A549 treated with DMSO at 1 μM for 4 hours (cell line): Measurements from ENCODE around the gene HS3ST5. TPM values are rescaled to one million over a fixed set of nuclear protein-coding genes. Genes with fewer than 3 reads are reported as not detected.

Experiments used
- total RNA-seq: library from RNA; stranded (reverse); fragments of 200-300 nt; extraction: Qiagen RNA extraction; gene quantifications from 5 replicates; pipeline ENCODE4 v1.2.3, GENCODE V29; 2022; ENCODE audit warnings: low read depth

Gene HS3ST5, protein sequence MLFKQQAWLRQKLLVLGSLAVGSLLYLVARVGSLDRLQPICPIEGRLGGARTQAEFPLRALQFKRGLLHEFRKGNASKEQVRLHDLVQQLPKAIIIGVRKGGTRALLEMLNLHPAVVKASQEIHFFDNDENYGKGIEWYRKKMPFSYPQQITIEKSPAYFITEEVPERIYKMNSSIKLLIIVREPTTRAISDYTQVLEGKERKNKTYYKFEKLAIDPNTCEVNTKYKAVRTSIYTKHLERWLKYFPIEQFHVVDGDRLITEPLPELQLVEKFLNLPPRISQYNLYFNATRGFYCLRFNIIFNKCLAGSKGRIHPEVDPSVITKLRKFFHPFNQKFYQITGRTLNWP
- not detected in 5 replicates for total RNA-seq

DNA sequence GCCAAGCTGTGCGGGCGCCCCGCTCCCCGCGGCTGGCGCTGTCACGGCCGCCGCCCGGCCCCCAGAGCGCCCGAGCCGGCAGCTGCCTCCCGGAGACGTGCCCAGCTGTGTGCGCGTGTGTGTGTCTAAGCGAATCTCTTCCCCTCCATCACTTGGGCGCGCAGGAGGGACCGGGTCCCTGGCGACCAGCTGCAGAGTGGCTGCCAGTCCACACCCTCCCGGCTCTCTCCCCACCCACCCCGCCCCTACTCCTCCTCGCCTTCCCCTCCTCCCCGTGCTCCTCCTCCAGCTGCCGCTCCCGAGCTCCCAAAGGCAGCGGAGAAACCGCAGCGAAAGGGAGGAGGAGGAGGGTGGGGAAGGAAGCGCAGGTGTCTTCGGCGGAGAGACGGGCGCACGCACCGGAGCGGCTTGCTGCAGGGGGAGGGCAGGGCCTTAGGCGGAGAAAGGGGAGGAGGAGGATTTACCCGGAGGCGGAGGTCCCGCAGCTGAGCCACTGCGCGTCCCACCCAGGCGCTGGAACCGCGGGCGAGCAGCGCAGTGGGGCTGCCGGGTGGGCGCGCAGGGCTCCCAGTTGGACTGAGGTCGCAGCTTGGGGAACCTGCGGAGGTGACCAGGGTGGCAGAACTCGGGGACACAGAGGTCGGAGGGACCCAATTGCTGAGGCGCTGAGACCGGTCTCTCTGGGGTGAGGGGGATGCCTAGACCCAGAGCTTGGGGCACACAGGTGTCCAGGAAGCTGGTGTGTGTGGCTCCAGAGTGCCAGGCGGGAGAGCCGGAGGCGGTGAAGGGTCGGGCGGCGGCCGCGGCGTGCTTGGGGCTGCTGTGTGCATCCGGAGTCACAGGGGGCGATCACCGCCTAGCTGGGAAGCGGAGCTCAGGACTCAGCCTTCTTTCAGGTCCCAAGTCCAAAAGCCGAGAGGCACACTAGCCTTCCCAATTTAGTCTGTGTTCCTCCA is at the start of gene HS3ST5:
HS3ST5 (minus strand) TSS at position 198 of the 956 bp plus-strand sequence. CDS start 280,178 bp downstream, outside the sequence.

